Endothelial cell of umbilical vein (primary cell): ENCODE measurements around the gene RAB8B. TPM values are rescaled to one million over a fixed set of nuclear protein-coding genes. Genes with fewer than 3 reads are reported as not detected.

Experiments used
- BruUV-seq: library from RNA; stranded (reverse); fragments of 400-500 nt; replicated peaks from 2 replicates; lab custom pipeline; 2021; lab: Mats Ljungman, UMichigan
- CTCF ChIA-PET: fragments of 300-600, 350-600 bp; sonication (Branson Sonifier 250); formaldehyde crosslinking; loops from one replicate; lab custom pipeline; 2021; ENCODE audit warnings: antibody characterized with exemption, inconsistent platforms; lab: Charles Lee
- POLR2A ChIA-PET: fragments of 300-600, 350-600 bp; sonication (Branson Sonifier 250); formaldehyde crosslinking; loops from one replicate; lab custom pipeline; 2021; ENCODE audit warnings: antibody characterized with exemption, inconsistent platforms; lab: Charles Lee
- DNase-seq: peaks from one replicate; pipeline ENCODE4 v3.0.0-alpha.2; 2011; ENCODE audit warnings: low read depth, low spot score
- FAIRE-seq: peaks from 2 replicates; lab custom pipeline; 2011; peaks lifted over from hg19 to GRCh38; lab: Jason Lieb, UNC
- H2AFZ ChIP-seq: 2 replicates; pipeline ENCODE4 v1.6.0; 2012; ENCODE audit warnings: low read depth, low read length, control low read depth, inconsistent platforms
- H3K27ac ChIP-seq: 2 replicates; pipeline ENCODE4 v1.5.1; 2011; ENCODE audit warnings: low read depth, mild to moderate bottlenecking, control low read depth, low read length, moderate library complexity; ENCODE audit not compliant: insufficient read depth
- H3K27me3 ChIP-seq, 2 experiments: 2 replicates each; pipeline versions ENCODE4 v1.6.0 to v1.6.1; 2011; ENCODE audit warnings: low read length in 2 of 2, mixed read lengths in 1 of 2; ENCODE audit not compliant: control insufficient read depth in 2 of 2, insufficient read depth in 2 of 2
- H3K36me3 ChIP-seq, 2 experiments: 2 replicates in 1 of 2; 3 replicates in 1 of 2; pipeline ENCODE4 v1.5.1; 2011; ENCODE audit warnings: low read length in 2 of 2, mild to moderate bottlenecking in 1 of 2, moderate library complexity in 1 of 2; ENCODE audit not compliant: control insufficient read depth in 2 of 2, insufficient read depth in 2 of 2; ENCODE audit errors: extremely low read depth in 1 of 2
- H3K4me1 ChIP-seq: 3 replicates; pipeline ENCODE4 v1.5.1; 2011; ENCODE audit warnings: mild to moderate bottlenecking, low read length; ENCODE audit not compliant: control insufficient read depth, insufficient read depth; ENCODE audit errors: extremely low read depth
- H3K4me2 ChIP-seq: 2 replicates; pipeline ENCODE4 v1.6.1; 2011; ENCODE audit warnings: low read length, control low read depth, mixed read lengths; ENCODE audit not compliant: insufficient read depth
- H3K4me3 ChIP-seq, 3 experiments: fragments of 200-600 bp in 1 of 3; sonication (generic), shearing (Covaris generic) in 1 of 3; replicated peaks in 1 of 3; 2 replicates each; pipeline ENCODE4 v1.5.1; 2011 to 2016; ENCODE audit warnings: control low read depth in 3 of 3, low read length in 3 of 3, mild to moderate bottlenecking in 2 of 3, inconsistent platforms in 1 of 3, low read depth in 1 of 3, moderate library complexity in 1 of 3; ENCODE audit not compliant: insufficient read depth in 1 of 3
- H3K79me2 ChIP-seq: 2 replicates; pipeline ENCODE4 v1.6.0; 2012; ENCODE audit warnings: low read length, inconsistent platforms; ENCODE audit not compliant: control insufficient read depth, insufficient read depth
- H3K9ac ChIP-seq: replicated peaks from 2 replicates; pipeline ENCODE3; 2011; ENCODE audit warnings: low read length, control low read depth; ENCODE audit not compliant: insufficient read depth; ENCODE audit errors: extremely low read depth
- H3K9me1 ChIP-seq: replicated peaks from 3 replicates; pipeline ENCODE4 v1.6.0; 2011; ENCODE audit warnings: mild to moderate bottlenecking, low read length; ENCODE audit not compliant: control insufficient read depth, insufficient read depth; ENCODE audit errors: extremely low read depth
- H3K9me3 ChIP-seq: replicated peaks from 2 replicates; pipeline ENCODE4 v1.5.1; 2012; ENCODE audit warnings: low read length, inconsistent platforms; ENCODE audit not compliant: control insufficient read depth, insufficient read depth
- H4K20me1 ChIP-seq: replicated peaks from 2 replicates; pipeline ENCODE3; 2011; ENCODE audit warnings: mild to moderate bottlenecking, low read length; ENCODE audit not compliant: control insufficient read depth, insufficient read depth; ENCODE audit errors: extremely low read depth
- FOS ChIP-seq: IDR thresholded peaks from 2 replicates; pipeline ENCODE4 v1.6.1; 2011; ENCODE audit warnings: mild to moderate bottlenecking, low read length, moderate library complexity, borderline replicate concordance; ENCODE audit not compliant: insufficient read depth
- JUN ChIP-seq: IDR thresholded peaks from 2 replicates; pipeline ENCODE4 v1.6.1; 2011; ENCODE audit warnings: borderline replicate concordance, low read depth; ENCODE audit not compliant: insufficient read length, insufficient read depth
- MAX ChIP-seq: IDR thresholded peaks from 2 replicates; pipeline ENCODE4 v1.6.1; 2011; ENCODE audit not compliant: insufficient read depth, insufficient read length
- MYC ChIP-seq: IDR thresholded peaks from one replicate; pipeline ENCODE4 v1.6.1; 2011; ENCODE audit warnings: mild to moderate bottlenecking, low read depth, low read length
- POLR2A ChIP-seq: IDR thresholded peaks from 2 replicates; pipeline ENCODE4 v1.6.1; 2012; ENCODE audit warnings: low read depth, mild to moderate bottlenecking, control low read depth, low read length
- dilution Hi-C: fragments of 300-500 bp; cut with MboI; formaldehyde crosslinking; loops from one replicate; pipeline ENCODE4 v1.15.0; 2019; ENCODE audit warnings: low sequenced_read_pairs; ENCODE audit not compliant: extremely low pct_ligation_motif_present
- intact Hi-C: fragments of 100-400 bp; cut with micrococcal nuclease; formaldehyde crosslinking; loops from one replicate; pipeline ENCODE4 v1.10.0; 2022
- polyA plus RNA-seq, 4 experiments: library from polyadenylated mRNA; depleted of rRNA in 3 of 4; stranded (reverse) in 3 of 4; unstranded in 1 of 4; fragments of >200 nt; gene quantifications; 2 replicates each; pipeline versions ENCODE4 v1.2.1 to v1.2.3, GENCODE V29; 2011 to 2012; ENCODE audit warnings: missing spikeins in 1 of 4
- total RNA-seq: library from RNA; stranded (reverse); gene quantifications from 2 replicates; pipeline ENCODE4 v1.2.3, GENCODE V29; 2021
- TF ChIP-seq, protein P1 (sequence below), 2 donors: IDR thresholded peaks; 1 replicate in 1 of 2; 2 replicates in 1 of 2; pipeline ENCODE4 v1.5.1; 2011; ENCODE audit warnings: low read length in 2 of 2, mild to moderate bottlenecking in 2 of 2, moderate library complexity in 2 of 2, control low read depth in 1 of 2, inconsistent platforms in 1 of 2, low read depth in 1 of 2; ENCODE audit not compliant: insufficient read depth in 1 of 2; ENCODE audit errors: extremely low read depth in 1 of 2

The RAB8B gene
- total and polyA plus RNA-seq, 2 donors (not counting 3 experiments of a cell fraction or from before 2014, with no cell fraction given), result 10.4 to 52.5 TPM

GRCh38 chr15:63263519-63263918 is 74.1 kb downstream of the RAB8B start:
- FAIRE-seq (no peak), DNase-seq (no peak)
- no peak overlapping the region for H3K4me2 ChIP-seq
- dilution Hi-C loops, result no loop called here
- POLR2A ChIA-PET, result no interaction called here
- intact Hi-C loops, result no loop called here
- peaks cover 3% of the 10 kb centered on the region for H3K9me1 ChIP-seq
- BruUV-seq, result no TSS peak
- no peak for TF ChIP-seq FOS
- no peak for TF ChIP-seq MAX
- H3K9ac ChIP-seq, result no peak overlapping the region
- no peak overlapping the region for H2AFZ ChIP-seq
- CTCF ChIA-PET, result no interaction called here
- no peaks in the 10 kb centered on the region for H3K79me2 ChIP-seq
- peaks cover 4 to 18% of the 10 kb centered on the region in 2 experiments for H3K36me3 ChIP-seq
- H4K20me1 ChIP-seq, result no peaks in the 10 kb centered on the region
- H3K27ac ChIP-seq, result no peak overlapping the region
- H3K27me3 ChIP-seq, result no peaks in the 10 kb centered on the region
- H3K9me3 ChIP-seq, result no peaks in the 10 kb centered on the region
- H3K4me1 ChIP-seq, result peaks cover 12% of the 10 kb centered on the region
- H3K4me3 ChIP-seq, result no peak overlapping the region

DNA sequence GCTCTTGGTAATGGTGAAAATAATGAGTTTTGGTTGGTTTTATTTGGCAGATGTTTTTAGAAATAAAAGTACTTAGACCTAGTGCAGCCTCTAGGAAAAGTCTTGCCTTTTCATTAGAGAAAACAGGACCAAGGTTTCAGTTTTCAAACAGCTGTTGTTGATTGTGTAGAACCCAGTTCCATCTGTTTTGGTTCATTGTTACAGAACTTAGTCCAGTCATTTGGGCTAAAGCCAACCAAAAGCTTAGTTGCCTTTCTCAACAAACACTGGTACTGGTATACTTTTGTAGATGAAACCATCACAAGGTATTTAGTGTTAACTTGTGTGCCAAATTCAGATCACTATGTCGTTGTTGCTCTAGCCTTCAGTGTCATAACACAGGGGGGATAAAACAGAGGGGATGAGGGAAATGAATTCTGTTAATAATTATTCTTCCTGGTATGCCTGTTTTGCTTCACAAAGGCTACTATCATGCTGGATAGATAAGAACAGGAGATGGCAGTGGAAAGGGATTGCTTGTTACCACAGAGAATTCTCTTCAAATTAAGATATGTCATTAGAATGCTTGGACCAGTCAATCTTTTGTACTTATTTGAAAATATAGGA is 75.4 kb downstream of the RAB8B start:
- Histone ChIP-seq H3K9ac (no peak overlapping the region), H3K36me3 (peaks cover 4 to 13% of the 10 kb centered on the region in 2 experiments), H3K27ac (no peak overlapping the region), H3K79me2 (no peaks in the 10 kb centered on the region), H3K4me2 (no peak overlapping the region), H3K9me3 (no peaks in the 10 kb centered on the region), H3K4me1 (peaks cover 12% of the 10 kb centered on the region), H3K9me1 (peaks cover 3% of the 10 kb centered on the region), H3K4me3 (no peak overlapping the region), H3K27me3 (no peaks in the 10 kb centered on the region), H2AFZ (no peak overlapping the region), H4K20me1 (no peaks in the 10 kb centered on the region)
- POLR2A ChIA-PET, result no interaction called here
- intact Hi-C loops, result no loop called here
- TF ChIP-seq FOS (no peak), JUN (no peak), MAX (no peak), MYC (no peak), POLR2A (no peak)
- TF ChIP-seq, protein P1, sequence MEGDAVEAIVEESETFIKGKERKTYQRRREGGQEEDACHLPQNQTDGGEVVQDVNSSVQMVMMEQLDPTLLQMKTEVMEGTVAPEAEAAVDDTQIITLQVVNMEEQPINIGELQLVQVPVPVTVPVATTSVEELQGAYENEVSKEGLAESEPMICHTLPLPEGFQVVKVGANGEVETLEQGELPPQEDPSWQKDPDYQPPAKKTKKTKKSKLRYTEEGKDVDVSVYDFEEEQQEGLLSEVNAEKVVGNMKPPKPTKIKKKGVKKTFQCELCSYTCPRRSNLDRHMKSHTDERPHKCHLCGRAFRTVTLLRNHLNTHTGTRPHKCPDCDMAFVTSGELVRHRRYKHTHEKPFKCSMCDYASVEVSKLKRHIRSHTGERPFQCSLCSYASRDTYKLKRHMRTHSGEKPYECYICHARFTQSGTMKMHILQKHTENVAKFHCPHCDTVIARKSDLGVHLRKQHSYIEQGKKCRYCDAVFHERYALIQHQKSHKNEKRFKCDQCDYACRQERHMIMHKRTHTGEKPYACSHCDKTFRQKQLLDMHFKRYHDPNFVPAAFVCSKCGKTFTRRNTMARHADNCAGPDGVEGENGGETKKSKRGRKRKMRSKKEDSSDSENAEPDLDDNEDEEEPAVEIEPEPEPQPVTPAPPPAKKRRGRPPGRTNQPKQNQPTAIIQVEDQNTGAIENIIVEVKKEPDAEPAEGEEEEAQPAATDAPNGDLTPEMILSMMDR (IDR thresholded peaks at IDR 0.05; ENCODE audit: extremely low read depth in 1 of 2, insufficient read depth in 1 of 2, low read depth in 1 of 2, low read length in 2 of 2), result no peak
- DNase-seq, result no peak
- dilution Hi-C loops, result no loop called here
- CTCF ChIA-PET, result no interaction called here
- no TSS peak for BruUV-seq
- no peak for FAIRE-seq
